Stomach smooth muscle (tissue), 2 donors: ENCODE results near the gene FAM81B.
"Not testable (repeated sequence)": the region's sequence is repeated elsewhere in the genome, so short reads cannot be mapped to it uniquely, and the experiment has no call there.

Source experiments
- H3K27ac ChIP-seq: one replicate; pipeline ENCODE4 v1.7.0; 2013; ENCODE audit warnings: mild to moderate bottlenecking, low read length, inconsistent platforms
- H3K27me3 ChIP-seq, 2 donors: one replicate each; pipeline ENCODE4 v1.7.0; 2013; ENCODE audit warnings: low read length in 2 of 2; ENCODE audit not compliant: insufficient read depth in 2 of 2, control insufficient read depth in 1 of 2
- H3K36me3 ChIP-seq, 2 donors: one replicate each; pipeline ENCODE4 v1.7.0; 2013; ENCODE audit warnings: low read length in 2 of 2; ENCODE audit not compliant: control insufficient read depth in 2 of 2, insufficient read depth in 2 of 2
- H3K4me1 ChIP-seq: one replicate; pipeline ENCODE4 v1.7.0; 2013; ENCODE audit warnings: low read length; ENCODE audit not compliant: control insufficient read depth, insufficient read depth
- H3K4me3 ChIP-seq, 2 donors: one replicate each; pipeline ENCODE4 v1.7.0; 2013; ENCODE audit warnings: low read length in 2 of 2
- H3K9ac ChIP-seq, 2 donors: one replicate each; pipeline ENCODE4 v1.7.0; 2013; ENCODE audit warnings: low read length in 2 of 2, mild to moderate bottlenecking in 1 of 2
- H3K9me3 ChIP-seq, 2 donors: one replicate each; pipeline ENCODE4 v1.7.0; 2013; ENCODE audit warnings: low read length in 2 of 2; ENCODE audit not compliant: control insufficient read depth in 2 of 2
- donor health status: healthy.
- donor health status: Pancreatic carcinoma.

The FAM81B gene

DNA sequence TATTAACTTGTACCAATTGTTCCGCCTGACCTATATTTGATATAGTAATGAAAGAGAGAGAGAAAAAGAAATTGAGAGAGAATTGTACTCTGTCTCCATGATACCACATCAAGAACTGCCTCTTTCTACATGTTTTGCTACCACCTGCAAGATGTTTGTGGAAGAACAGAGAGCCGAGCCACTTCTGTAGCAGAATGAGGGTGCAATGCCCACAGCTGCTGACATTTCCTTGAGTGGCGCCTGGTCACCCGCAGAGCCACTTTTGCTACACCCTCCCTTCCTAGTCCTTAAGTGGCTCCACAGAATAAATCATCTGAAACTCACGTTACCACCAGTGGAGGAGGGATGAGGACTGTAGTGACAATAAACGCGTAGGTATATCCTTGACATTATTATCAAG, 17.1 kb upstream of the FAM81B start:
- Histone ChIP-seq H3K36me3 (no peaks in the 10 kb centered on the region), H3K27me3 (peaks cover 0 to 3% of the 10 kb centered on the region in 2 donors), H3K9me3 (peaks cover 0 to 3% of the 10 kb centered on the region in 2 donors), H3K4me3 (no peak overlapping the region), H3K27ac (no peak overlapping the region), H3K4me1 (no peaks in the 10 kb centered on the region), H3K9ac (no peak overlapping the region)

DNA sequence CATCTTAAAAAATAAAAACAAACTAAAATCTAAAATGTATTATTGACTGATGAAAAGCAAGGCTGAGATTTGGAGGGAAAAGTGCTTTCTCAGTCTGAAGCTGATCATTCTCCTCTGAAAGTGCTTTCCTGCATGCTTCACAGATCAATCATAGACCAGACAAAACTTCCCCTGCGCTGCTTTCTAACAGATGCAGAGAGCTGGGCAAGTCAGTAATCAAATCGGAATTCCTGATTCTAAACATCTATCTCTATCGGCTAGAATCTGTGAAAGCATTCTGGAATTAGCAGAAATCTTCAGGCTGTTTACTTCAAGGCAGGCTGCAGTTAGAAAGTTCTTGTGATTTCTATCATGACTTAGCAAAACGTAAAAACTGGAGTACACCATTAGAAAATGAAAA, 15.6 kb upstream of the FAM81B start:
- Histone ChIP-seq H3K27me3 (no peaks in the 10 kb centered on the region), H3K36me3 (no peaks in the 10 kb centered on the region), H3K9ac (no peak overlapping the region), H3K4me3 (no peak overlapping the region), H3K27ac (no peak overlapping the region), H3K4me1 (no peaks in the 10 kb centered on the region), H3K9me3 (peaks cover 0 to 3% of the 10 kb centered on the region in 2 donors)

DNA sequence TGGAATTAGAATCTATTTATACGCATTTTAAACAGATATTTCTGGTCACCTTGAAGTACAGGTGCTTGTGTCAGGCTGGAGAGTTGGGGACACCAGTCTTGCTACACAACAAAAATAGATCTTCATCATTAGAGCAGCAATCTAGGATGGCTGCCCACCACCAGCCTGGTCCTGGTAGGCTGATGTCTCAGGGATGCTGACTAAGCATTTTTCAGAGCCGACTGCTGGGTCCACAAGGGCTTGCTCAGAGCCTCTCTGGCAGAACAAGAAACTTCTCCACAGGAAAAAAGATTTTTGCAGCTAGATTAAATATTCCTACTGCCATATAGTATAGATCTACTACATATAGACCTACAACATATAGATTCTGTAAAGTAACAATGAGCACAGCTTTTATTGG, 12.0 kb upstream of the FAM81B start:
- Histone ChIP-seq H3K9ac (no peak overlapping the region), H3K9me3 (peaks cover 0 to 3% of the 10 kb centered on the region in 2 donors), H3K4me1 (no peaks in the 10 kb centered on the region), H3K36me3 (no peaks in the 10 kb centered on the region), H3K4me3 (no peak overlapping the region), H3K27ac (no peak overlapping the region), H3K27me3 (no peaks in the 10 kb centered on the region)

DNA sequence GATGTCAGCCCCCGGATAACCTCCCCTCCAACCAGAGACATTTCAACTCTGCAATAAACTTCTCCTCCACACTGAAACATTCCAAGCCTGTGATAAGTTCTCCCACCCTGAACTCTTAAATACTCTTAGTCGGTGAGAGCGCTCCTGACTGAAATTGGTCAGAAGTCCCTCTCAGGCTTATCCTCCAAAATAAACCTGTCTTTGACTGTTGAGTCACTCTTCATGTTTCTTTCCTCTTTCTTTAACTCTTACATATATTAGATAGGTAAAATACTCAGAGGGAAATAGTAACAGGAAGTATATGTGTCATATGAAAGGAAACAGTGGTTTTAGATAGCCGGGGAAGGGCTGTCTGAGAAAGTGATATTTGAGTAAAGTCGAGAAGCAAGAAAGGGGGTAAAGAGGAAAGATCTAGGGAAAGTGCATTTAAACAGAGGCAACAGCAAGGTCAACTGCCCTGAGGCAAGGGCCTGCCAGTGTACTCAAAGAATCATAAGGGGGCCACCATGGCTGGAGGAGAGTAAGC, 11.0 kb upstream of the FAM81B start:
- Histone ChIP-seq H3K36me3 (no peaks in the 10 kb centered on the region), H3K27me3 (no peaks in the 10 kb centered on the region)

DNA sequence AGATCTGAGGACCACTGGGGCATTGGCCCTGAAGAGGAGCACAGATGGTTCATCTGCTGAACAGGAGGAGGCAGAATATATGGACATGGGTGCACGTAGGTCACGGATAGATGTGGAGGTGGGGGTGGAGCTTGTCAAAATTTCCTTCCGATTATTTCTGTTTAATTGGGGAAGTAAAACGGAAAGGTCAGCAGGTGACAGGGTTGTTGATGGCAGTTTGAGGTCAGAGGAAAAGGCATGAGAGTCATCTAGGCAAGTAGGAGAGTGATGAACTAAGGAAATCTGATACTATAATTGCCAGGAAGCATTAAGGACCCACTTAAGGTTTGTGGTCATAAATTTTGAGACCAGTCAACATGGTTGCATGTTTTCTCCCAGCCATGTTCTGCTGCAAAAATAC, 8.4 kb upstream of the FAM81B start:
- H3K4me1 ChIP-seq: no peaks in the 10 kb centered on the region
- H3K4me3 ChIP-seq: no peak overlapping the region
- H3K36me3 ChIP-seq: no peaks in the 10 kb centered on the region
- H3K27ac ChIP-seq: no peak overlapping the region
- peaks cover 0 to 3% of the 10 kb centered on the region in 2 donors for H3K9me3 ChIP-seq
- no peaks in the 10 kb centered on the region for H3K27me3 ChIP-seq
- H3K9ac ChIP-seq: no peak overlapping the region

More for the DNA sequence above, 11.0 kb upstream of the FAM81B start:
- Histone ChIP-seq H3K4me1 (no peaks in the 10 kb centered on the region), H3K4me3 (no peak overlapping the region), H3K27ac (no peak overlapping the region), H3K9ac (no peak overlapping the region), H3K9me3 (peaks cover 0 to 3% of the 10 kb centered on the region in 2 donors)

DNA sequence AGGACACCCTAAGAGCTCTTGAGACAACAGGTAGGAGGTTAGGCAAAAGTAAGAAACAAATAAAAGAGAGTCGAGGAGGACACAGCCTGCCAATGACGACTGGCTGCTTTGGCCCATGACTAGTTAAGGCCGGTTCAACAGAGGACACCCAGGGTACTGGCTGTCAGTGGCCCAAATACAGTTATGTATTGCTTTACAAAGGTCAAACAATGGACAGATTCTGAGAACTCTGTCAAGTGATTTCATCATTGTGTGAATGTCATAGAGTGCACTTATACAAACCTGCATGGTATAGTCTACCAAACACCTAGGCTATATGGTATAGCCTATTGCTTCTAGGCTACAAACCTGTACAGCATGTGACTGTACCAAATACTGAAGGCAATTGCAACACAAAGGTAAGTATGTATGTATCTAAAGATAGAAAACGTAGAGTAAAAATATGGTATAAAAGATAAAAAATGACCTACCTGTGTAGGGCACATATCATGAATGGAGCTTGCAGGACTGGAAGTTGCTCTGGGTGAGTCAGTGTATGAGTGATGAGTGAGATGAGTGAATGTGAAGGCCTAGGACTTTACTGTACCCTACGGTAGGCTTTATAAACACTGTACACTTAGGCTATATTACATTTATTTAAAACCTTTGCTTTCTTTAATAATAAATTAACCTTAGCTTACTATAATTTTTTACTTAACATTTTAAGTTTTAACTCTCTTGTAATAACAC, 6.5 kb upstream of the FAM81B start:
- Histone ChIP-seq H3K27ac (no peak overlapping the region), H3K4me1 (no peaks in the 10 kb centered on the region), H3K36me3 (no peaks in the 10 kb centered on the region), H3K9me3 (no peaks in the 10 kb centered on the region), H3K9ac (no peak overlapping the region), H3K4me3 (no peak overlapping the region), H3K27me3 (no peaks in the 10 kb centered on the region)

DNA sequence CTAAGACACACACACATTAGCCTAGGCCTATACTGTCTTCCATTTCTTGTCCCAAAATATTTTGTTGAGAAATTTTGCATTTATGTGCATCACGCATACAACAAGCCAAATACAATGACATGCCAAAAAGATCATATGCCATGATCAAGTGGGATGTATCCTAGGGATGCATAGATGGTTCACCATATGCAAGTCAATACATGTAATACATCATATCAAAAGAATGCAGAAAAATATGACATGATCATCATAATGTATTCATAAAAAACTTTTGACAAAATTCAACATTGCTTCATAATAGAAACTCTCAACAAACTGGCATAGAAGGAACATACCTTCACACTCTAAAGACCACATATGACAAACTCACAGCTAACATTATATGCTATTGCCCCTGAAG, 5.8 kb upstream of the FAM81B start:
- H3K4me1 ChIP-seq: no peaks in the 10 kb centered on the region
- no peaks in the 10 kb centered on the region for H3K9me3 ChIP-seq
- H3K27ac ChIP-seq: no peak overlapping the region
- H3K4me3 ChIP-seq: no peak overlapping the region
- no peaks in the 10 kb centered on the region for H3K36me3 ChIP-seq
- no peak overlapping the region for H3K9ac ChIP-seq
- H3K27me3 ChIP-seq: no peaks in the 10 kb centered on the region

DNA sequence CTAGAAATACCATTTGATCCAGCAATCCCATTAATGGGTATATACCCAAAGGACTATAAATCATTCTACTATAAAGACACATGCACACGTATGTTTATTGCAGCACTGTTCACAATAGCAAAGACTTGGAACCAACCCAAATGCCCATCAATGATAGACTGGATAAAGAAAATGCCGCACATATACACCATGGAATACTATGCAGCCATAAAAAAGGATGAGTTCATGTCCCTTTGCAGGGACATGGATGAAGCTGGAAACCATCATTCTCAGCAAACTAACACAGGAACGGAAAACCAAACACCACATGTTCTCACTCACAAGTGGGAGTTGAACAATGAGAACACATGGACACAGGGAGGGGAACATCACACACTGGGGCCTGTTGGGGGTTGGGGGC, 799 bp downstream of the FAM81B start:
- not testable (repeated sequence) for H3K9ac ChIP-seq, H3K27ac ChIP-seq, H3K27me3 ChIP-seq, H3K4me1 ChIP-seq, H3K36me3 ChIP-seq, H3K9me3 ChIP-seq, H3K4me3 ChIP-seq

DNA sequence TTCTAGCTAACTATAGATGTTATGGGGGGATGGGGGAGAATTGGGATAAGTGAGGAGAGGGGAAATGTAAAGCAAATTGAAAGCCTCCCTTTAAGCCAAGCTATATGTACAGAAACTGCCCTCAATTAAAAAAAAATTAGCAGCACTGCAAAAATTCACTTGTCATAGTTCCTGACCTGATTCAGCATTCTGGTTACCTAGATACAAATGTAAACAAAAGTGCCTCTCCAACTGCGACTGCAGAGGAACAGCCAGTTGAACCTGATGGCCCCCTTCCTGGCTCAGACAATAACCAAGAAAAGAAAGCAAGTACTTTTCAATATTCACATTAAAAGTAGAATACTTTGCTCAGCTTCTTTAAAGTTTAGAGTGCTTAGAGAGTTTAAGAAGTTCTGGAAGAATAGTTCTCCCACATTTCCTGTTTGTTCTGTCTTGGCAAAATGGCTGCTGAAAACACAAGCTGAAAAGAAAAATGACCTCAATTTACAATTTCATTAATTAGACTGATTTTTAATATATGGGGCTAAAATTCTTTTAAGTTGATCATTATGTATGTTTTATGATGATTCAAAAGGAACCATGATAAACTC, 1.5 kb downstream of the FAM81B start:
- H3K27ac ChIP-seq: no peak overlapping the region
- H3K36me3 ChIP-seq: no peaks in the 10 kb centered on the region
- H3K4me3 ChIP-seq: no peak overlapping the region
- H3K4me1 ChIP-seq: no peaks in the 10 kb centered on the region
- no peaks in the 10 kb centered on the region for H3K9me3 ChIP-seq
- no peak overlapping the region for H3K9ac ChIP-seq
- no peaks in the 10 kb centered on the region for H3K27me3 ChIP-seq

DNA sequence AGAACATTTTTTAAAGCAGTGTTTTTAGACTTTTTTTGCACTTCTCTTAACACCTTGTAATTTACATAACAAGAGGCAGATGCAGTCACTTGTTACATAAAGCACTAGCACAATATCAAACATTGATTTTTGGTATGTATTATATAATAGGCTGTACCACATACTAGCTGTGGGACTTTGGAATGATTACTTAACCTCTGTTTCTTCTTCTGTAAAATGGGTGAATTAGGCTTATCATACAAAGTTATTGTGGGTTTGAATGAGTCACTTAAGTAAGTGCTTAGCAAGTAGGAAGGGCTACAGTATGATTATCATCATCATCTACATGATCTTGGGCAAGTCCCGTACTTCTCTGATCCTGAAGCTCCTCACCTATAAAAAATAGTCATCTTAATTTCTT, 2.1 kb downstream of the FAM81B start:
- Histone ChIP-seq H3K27ac (no peak overlapping the region), H3K9ac (no peak overlapping the region), H3K27me3 (no peaks in the 10 kb centered on the region), H3K36me3 (no peaks in the 10 kb centered on the region), H3K9me3 (no peaks in the 10 kb centered on the region), H3K4me3 (no peak overlapping the region), H3K4me1 (no peaks in the 10 kb centered on the region)

DNA sequence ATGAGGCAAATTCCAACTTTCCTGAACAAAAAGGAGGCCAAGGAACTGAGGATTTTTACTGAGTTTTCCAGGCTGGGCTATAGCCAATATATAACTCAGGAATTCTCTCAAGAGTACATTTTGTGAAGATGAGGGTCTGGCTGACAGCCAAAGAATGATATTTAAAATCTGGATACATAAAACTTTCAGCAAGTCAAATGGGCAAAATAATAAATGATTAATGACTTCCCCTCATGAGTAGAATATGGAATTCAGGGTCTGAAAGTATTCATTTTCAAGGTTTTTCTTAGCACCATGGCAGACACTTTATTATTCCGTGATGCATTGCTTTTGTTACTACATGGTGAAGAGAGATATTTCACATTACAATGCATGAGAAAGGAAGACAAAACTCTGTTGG, 7.8 kb downstream of the FAM81B start:
- Histone ChIP-seq H3K9ac (no peak overlapping the region), H3K27ac (no peak overlapping the region), H3K27me3 (no peaks in the 10 kb centered on the region), H3K4me1 (no peaks in the 10 kb centered on the region), H3K4me3 (no peak overlapping the region), H3K9me3 (no peaks in the 10 kb centered on the region), H3K36me3 (no peaks in the 10 kb centered on the region)
